Hepatocyte (in vitro differentiated cells): Measurements from ENCODE around the gene CRYGS.

Experiments used
- EZH2 ChIP-seq: fragments of 200-600 bp; sonication (generic); IDR thresholded peaks from 2 replicates; pipeline ENCODE4 v1.6.1; 2016; ENCODE audit warnings: antibody characterized with exemption, mild to moderate bottlenecking, borderline replicate concordance
- EZH2phosphoT487 ChIP-seq: fragments of 200-600 bp; sonication (generic); IDR thresholded peaks from one replicate; pipeline ENCODE4 v1.6.1; 2018; ENCODE audit warnings: antibody characterized with exemption, mild to moderate bottlenecking, low read depth, moderate library complexity; ENCODE audit not compliant: unreplicated experiment, severe bottlenecking
- TF ChIP-seq, protein P1 (sequence below): fragments of 200-600 bp; sonication (generic); IDR thresholded peaks from 2 replicates; pipeline ENCODE4 v1.5.1; 2016; ENCODE audit warnings: antibody characterized with exemption, mild to moderate bottlenecking; ENCODE audit not compliant: poor library complexity

GRCh38 chr3:186532598-186533072, 11.5 kb downstream of the CRYGS start:
- TF ChIP-seq, protein P1, sequence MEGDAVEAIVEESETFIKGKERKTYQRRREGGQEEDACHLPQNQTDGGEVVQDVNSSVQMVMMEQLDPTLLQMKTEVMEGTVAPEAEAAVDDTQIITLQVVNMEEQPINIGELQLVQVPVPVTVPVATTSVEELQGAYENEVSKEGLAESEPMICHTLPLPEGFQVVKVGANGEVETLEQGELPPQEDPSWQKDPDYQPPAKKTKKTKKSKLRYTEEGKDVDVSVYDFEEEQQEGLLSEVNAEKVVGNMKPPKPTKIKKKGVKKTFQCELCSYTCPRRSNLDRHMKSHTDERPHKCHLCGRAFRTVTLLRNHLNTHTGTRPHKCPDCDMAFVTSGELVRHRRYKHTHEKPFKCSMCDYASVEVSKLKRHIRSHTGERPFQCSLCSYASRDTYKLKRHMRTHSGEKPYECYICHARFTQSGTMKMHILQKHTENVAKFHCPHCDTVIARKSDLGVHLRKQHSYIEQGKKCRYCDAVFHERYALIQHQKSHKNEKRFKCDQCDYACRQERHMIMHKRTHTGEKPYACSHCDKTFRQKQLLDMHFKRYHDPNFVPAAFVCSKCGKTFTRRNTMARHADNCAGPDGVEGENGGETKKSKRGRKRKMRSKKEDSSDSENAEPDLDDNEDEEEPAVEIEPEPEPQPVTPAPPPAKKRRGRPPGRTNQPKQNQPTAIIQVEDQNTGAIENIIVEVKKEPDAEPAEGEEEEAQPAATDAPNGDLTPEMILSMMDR, result no peak
- TF ChIP-seq EZH2phosphoT487 (no peak), EZH2 (no peak)
